ENCODE data around the gene ZNF469. TPM values are rescaled to one million over a fixed set of nuclear protein-coding genes. Genes with fewer than 3 reads are reported as not detected.

ZNF469 gene
- polyA plus RNA-seq, 3 donors: 0.02 to 0.16 (median 0.10) TPM

GRCh38 chr16:88390735-88391134, 8.0 kb downstream of the ZNF469 start:
- Histone ChIP-seq H3K79me2 (ENCODE audit: insufficient read depth, low read length) (no peaks in the 10 kb centered on the region), H3K4me2 (replicated peaks; ENCODE audit: extremely low read depth, low read length, poor library complexity, severe bottlenecking) (no peak overlapping the region), H3K27me3 (ENCODE audit: control insufficient read depth in 2 of 2, insufficient read depth in 2 of 2, low read length in 2 of 2) (peaks cover 0 to under 1% of the 10 kb centered on the region in 2 donors), H2AFZ (ENCODE audit: insufficient read depth, low read depth, low read length, poor library complexity, severe bottlenecking) (no peak overlapping the region), H3K9me3 (replicated peaks in 1 of 2; ENCODE audit: control insufficient read depth in 1 of 2, insufficient read depth in 1 of 2, low read length in 2 of 2) (no peaks in the 10 kb centered on the region), H3K27ac (ENCODE audit: low read depth in 1 of 2, low read length in 2 of 2) (no peak overlapping the region), H4K20me1 (ENCODE audit: insufficient read depth, low read length) (no peaks in the 10 kb centered on the region), H3K36me3 (replicated peaks in 1 of 2; ENCODE audit: control insufficient read depth in 1 of 2, insufficient read depth in 2 of 2, low read length in 2 of 2) (no peaks in the 10 kb centered on the region), H3K9ac (ENCODE audit: insufficient read depth, low read length, poor library complexity, severe bottlenecking) (no peak overlapping the region), H3K4me3 (replicated peaks in 1 of 3; ENCODE audit: low read depth in 2 of 3, low read length in 3 of 3) (no peak overlapping the region), H3K4me1 (ENCODE audit: control insufficient read depth in 1 of 2, insufficient read depth in 2 of 2, low read length in 2 of 2) (no peaks in the 10 kb centered on the region)
- 83% methylated on average over 10 of the region's 13 CpGs for WGBS (ENCODE audit: insufficient coverage)
- no peaks in the 10 kb centered on the region for H3K9me3 Mint-ChIP-seq
- no peaks in the 10 kb centered on the region for H3K4me1 Mint-ChIP-seq
- TF ChIP-seq, protein P1, sequence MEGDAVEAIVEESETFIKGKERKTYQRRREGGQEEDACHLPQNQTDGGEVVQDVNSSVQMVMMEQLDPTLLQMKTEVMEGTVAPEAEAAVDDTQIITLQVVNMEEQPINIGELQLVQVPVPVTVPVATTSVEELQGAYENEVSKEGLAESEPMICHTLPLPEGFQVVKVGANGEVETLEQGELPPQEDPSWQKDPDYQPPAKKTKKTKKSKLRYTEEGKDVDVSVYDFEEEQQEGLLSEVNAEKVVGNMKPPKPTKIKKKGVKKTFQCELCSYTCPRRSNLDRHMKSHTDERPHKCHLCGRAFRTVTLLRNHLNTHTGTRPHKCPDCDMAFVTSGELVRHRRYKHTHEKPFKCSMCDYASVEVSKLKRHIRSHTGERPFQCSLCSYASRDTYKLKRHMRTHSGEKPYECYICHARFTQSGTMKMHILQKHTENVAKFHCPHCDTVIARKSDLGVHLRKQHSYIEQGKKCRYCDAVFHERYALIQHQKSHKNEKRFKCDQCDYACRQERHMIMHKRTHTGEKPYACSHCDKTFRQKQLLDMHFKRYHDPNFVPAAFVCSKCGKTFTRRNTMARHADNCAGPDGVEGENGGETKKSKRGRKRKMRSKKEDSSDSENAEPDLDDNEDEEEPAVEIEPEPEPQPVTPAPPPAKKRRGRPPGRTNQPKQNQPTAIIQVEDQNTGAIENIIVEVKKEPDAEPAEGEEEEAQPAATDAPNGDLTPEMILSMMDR (IDR thresholded peaks at IDR 0.05): no peak
- H3K4me3 Mint-ChIP-seq: peak overlapping the region in 1 of 2 donors; percentile 42
- peaks cover 11 to 36% (median 20%) of the 10 kb centered on the region in 3 donors for H3K27me3 Mint-ChIP-seq (ENCODE audit: low read depth in 3 of 3)
- peak overlapping the region in 1 of 7 donors; percentile 63 for H3K27ac Mint-ChIP-seq
- intact Hi-C loops (cut with micrococcal nuclease): no loop called here
- no peaks in the 10 kb centered on the region for H3K36me3 Mint-ChIP-seq
- no peak for DNase-seq

- Mint-ChIP-seq H3K27me3 (ENCODE audit: low read depth in 3 of 3) (peaks cover 8 to 31% (median 15%) of the 10 kb centered on the region in 3 donors), H3K36me3 (no peaks in the 10 kb centered on the region), H3K9me3 (no peaks in the 10 kb centered on the region), H3K4me3 (peak overlapping the region in 1 of 2 donors; percentile 42), H3K4me1 (no peaks in the 10 kb centered on the region), H3K27ac (no peak overlapping the region)
- Histone ChIP-seq H3K9me3 (replicated peaks in 1 of 2; ENCODE audit: control insufficient read depth in 1 of 2, insufficient read depth in 1 of 2, low read length in 2 of 2) (no peaks in the 10 kb centered on the region), H3K27me3 (ENCODE audit: control insufficient read depth in 2 of 2, insufficient read depth in 2 of 2, low read length in 2 of 2) (no peaks in the 10 kb centered on the region), H3K79me2 (ENCODE audit: insufficient read depth, low read length) (no peaks in the 10 kb centered on the region), H3K4me2 (replicated peaks; ENCODE audit: extremely low read depth, low read length, poor library complexity, severe bottlenecking) (no peak overlapping the region), H3K4me3 (replicated peaks in 1 of 3; ENCODE audit: low read depth in 2 of 3, low read length in 3 of 3) (no peak overlapping the region), H3K36me3 (replicated peaks in 1 of 2; ENCODE audit: control insufficient read depth in 1 of 2, insufficient read depth in 2 of 2, low read length in 2 of 2) (no peaks in the 10 kb centered on the region), H3K9ac (ENCODE audit: insufficient read depth, low read length, poor library complexity, severe bottlenecking) (no peak overlapping the region), H4K20me1 (ENCODE audit: insufficient read depth, low read length) (no peaks in the 10 kb centered on the region), H3K27ac (ENCODE audit: low read depth in 1 of 2, low read length in 2 of 2) (no peak overlapping the region), H3K4me1 (ENCODE audit: control insufficient read depth in 1 of 2, insufficient read depth in 2 of 2, low read length in 2 of 2) (no peaks in the 10 kb centered on the region), H2AFZ (ENCODE audit: insufficient read depth, low read depth, low read length, poor library complexity, severe bottlenecking) (no peak overlapping the region)
- WGBS (ENCODE audit: insufficient coverage): 88% methylated on average over 17 of the region's 17 CpGs
- intact Hi-C loops (cut with micrococcal nuclease): no loop called here
- TF ChIP-seq, protein P1 (IDR thresholded peaks at IDR 0.05): no peak
- no peak for DNase-seq
Observed at GRCh38 chr16:88391144-88391850, 8.5 kb downstream of the ZNF469 start.

All from CD14-positive monocyte (primary cell).